ENCODE results near the gene LSM3. TPM values are rescaled to one million over a fixed set of nuclear protein-coding genes. Genes with fewer than 3 reads are reported as not detected.

The LSM3 gene
- total and polyA plus RNA-seq, 9 of the 15 experiments (the other 6 are each of a cell fraction or from before 2014, with no cell fraction given) = 33.8 to 203 (median 61.2) TPM

- TF ChIP-seq ZNF699 (CRISPR knock-in tag; IDR thresholded peaks at IDR 0.05; ENCODE audit: insufficient replicate concordance) = no peak
- no peak for TF ChIP-seq THRB (CRISPR knock-in tag; conservative IDR thresholded peaks at IDR 0.05)
- no peak for TF ChIP-seq COPS2 (conservative IDR thresholded peaks at IDR 0.05)
- TF ChIP-seq CHD1 (IDR thresholded peaks at IDR 0.05; ENCODE audit: low read length) = no peak
- no peak for TF ChIP-seq SREBF2 (CRISPR knock-in tag; IDR thresholded peaks at IDR 0.05)
- peak; percentile 42; the same call in 1 of the 2 replicates for TF ChIP-seq ZBTB40 (IDR thresholded peaks at IDR 0.05)
- no peak for TF ChIP-seq ZBTB40 (CRISPR knock-in tag; IDR thresholded peaks at IDR 0.05)
- TF ChIP-seq DDX20 (tag; IDR thresholded peaks at IDR 0.05; ENCODE audit: low read depth) = peak; percentile 46; the same call in 1 of the 2 replicates
- peak; percentile 94 for TF ChIP-seq ARID3A (IDR thresholded peaks at IDR 0.05; ENCODE audit: borderline replicate concordance, low read depth, low read length)
- no peak for TF ChIP-seq STAG1 (CRISPR knock-in tag; IDR thresholded peaks at IDR 0.05; ENCODE audit: borderline replicate concordance)
- TF ChIP-seq MCM5 (IDR thresholded peaks at IDR 0.05; ENCODE audit: low read depth) = no peak
- peak; percentile 37; the same call in 1 of the 2 replicates for TF ChIP-seq VEZF1 (CRISPR knock-in tag; IDR thresholded peaks at IDR 0.05)
Observed at GRCh38 chr3:14204515-14205284, 26.1 kb downstream of the LSM3 start (continued).

All from K562 (cell line).